HepG2 (cell line): ENCODE results near the gene CMIP. TPM values are rescaled to one million over a fixed set of nuclear protein-coding genes. Genes with fewer than 3 reads are reported as not detected.

ENCODE experiments used
- ADNP ChIP-seq: sonication (generic); formaldehyde crosslinking; IDR thresholded peaks from 2 replicates; pipeline ENCODE4 v1.4.0; 2020; ENCODE audit warnings: missing genetic modification reagents
- ATRX ChIP-seq: sonication (generic); formaldehyde crosslinking; IDR thresholded peaks from 2 replicates; pipeline ENCODE4 v1.4.0; 2020; ENCODE audit warnings: missing genetic modification reagents, borderline replicate concordance
- CCDC6 ChIP-seq: sonication (generic); formaldehyde crosslinking; IDR thresholded peaks from 2 replicates; pipeline ENCODE4 v1.8.1; 2022; ENCODE audit warnings: mild to moderate bottlenecking, missing genetic modification reagents, moderate library complexity
- KDM2A ChIP-seq: sonication (generic); formaldehyde crosslinking; IDR thresholded peaks from 2 replicates; pipeline ENCODE4 v1.4.0; 2020; ENCODE audit warnings: low read depth, missing genetic modification reagents, borderline replicate concordance
- NR2F6 ChIP-seq, 2 experiments: IDR thresholded peaks; 2 replicates each; pipeline ENCODE4 v1.6.1; 2016; ENCODE audit warnings: antibody characterized with exemption in 1 of 2, mild to moderate bottlenecking in 1 of 2
- PITX1 ChIP-seq: sonication (generic); formaldehyde crosslinking; IDR thresholded peaks from 2 replicates; pipeline ENCODE4 v1.5.1; 2020; ENCODE audit warnings: mild to moderate bottlenecking, missing genetic modification reagents
- SNAPC2 ChIP-seq: sonication (generic); formaldehyde crosslinking; IDR thresholded peaks from 2 replicates; pipeline ENCODE4 v1.8.1; 2022; ENCODE audit warnings: mild to moderate bottlenecking, missing genetic modification reagents
- SOX6 ChIP-seq, 2 experiments: fragments of 450-650 bp in 1 of 2; sonication (generic) in 1 of 2; formaldehyde crosslinking in 1 of 2; IDR thresholded peaks; 2 replicates each; pipeline versions ENCODE4 v1.4.0 to v1.6.1; 2017 to 2020; ENCODE audit warnings: antibody characterized with exemption in 1 of 2, mild to moderate bottlenecking in 1 of 2, missing genetic modification reagents in 1 of 2
- SPEN ChIP-seq: sonication (generic); formaldehyde crosslinking; IDR thresholded peaks from 2 replicates; pipeline ENCODE4 v1.5.1; 2020; ENCODE audit warnings: low read depth, mild to moderate bottlenecking, missing genetic modification reagents
- TBX3 ChIP-seq: fragments of 450-650 bp; IDR thresholded peaks from 2 replicates; pipeline ENCODE4 v1.6.1; 2017; ENCODE audit warnings: antibody characterized with exemption, mild to moderate bottlenecking, inconsistent platforms, borderline replicate concordance
- ZIK1 ChIP-seq: sonication (generic); formaldehyde crosslinking; IDR thresholded peaks from 2 replicates; pipeline ENCODE4 v1.5.0; 2020; ENCODE audit warnings: mild to moderate bottlenecking, low read depth, missing genetic modification reagents, borderline replicate concordance
- ZMAT3 ChIP-seq: sonication (generic); formaldehyde crosslinking; conservative IDR thresholded peaks from 2 replicates; pipeline ENCODE4 v1.7.0; 2021; ENCODE audit warnings: missing genetic modification reagents
- ZNF354B ChIP-seq: sonication (generic); formaldehyde crosslinking; IDR thresholded peaks from 2 replicates; pipeline ENCODE4 v1.8.0; 2022; ENCODE audit warnings: mild to moderate bottlenecking, missing genetic modification reagents
- ZNF841 ChIP-seq: sonication (generic); formaldehyde crosslinking; IDR thresholded peaks from 2 replicates; pipeline ENCODE4 v1.8.1; 2023; ENCODE audit warnings: missing genetic modification reagents, borderline replicate concordance
- polyA plus RNA-seq, 8 experiments: library from polyadenylated mRNA; depleted of rRNA in 3 of 8; stranded (reverse) in 7 of 8; unstranded in 1 of 8; fragments of >200 nt; fragmentation: Illumina TruSeq in 4 of 8; extraction: Trizol in 4 of 8; gene quantifications; 2 replicates each; pipeline versions ENCODE4 v1.2.1 to v1.2.3, GENCODE V29; 2011 to 2016; ENCODE audit warnings: low read depth in 4 of 8, missing spikeins in 1 of 8, mixed read lengths in 1 of 8; ENCODE audit not compliant: insufficient read depth in 1 of 8
- total RNA-seq, 5 experiments: library from RNA; depleted of rRNA; stranded (reverse); fragments of >200 nt; fragmentation: Illumina TruSeq; extraction: Trizol; gene quantifications; 2 replicates each; pipeline ENCODE4 v1.2.3, GENCODE V29; 2016; ENCODE audit warnings: low read depth in 1 of 5
- TF ChIP-seq, protein P1 (sequence below): IDR thresholded peaks from 2 replicates; pipeline ENCODE4 v1.6.1; 2016; ENCODE audit warnings: mild to moderate bottlenecking, missing biosample characterization, missing genetic modification reagents
- TF ChIP-seq, protein P2 (sequence below): sonication (generic); formaldehyde crosslinking; IDR thresholded peaks from 2 replicates; pipeline ENCODE4 v1.8.0; 2022; ENCODE audit warnings: low read depth, missing genetic modification reagents
- TF ChIP-seq, protein P3 (sequence below): sonication (generic); formaldehyde crosslinking; IDR thresholded peaks from 2 replicates; pipeline ENCODE4 v1.4.0; 2020; ENCODE audit warnings: missing genetic modification reagents
- TF ChIP-seq, protein P4 (sequence below): IDR thresholded peaks from 2 replicates; pipeline ENCODE4 v1.6.1; 2016
- TF ChIP-seq, protein P5 (sequence below), 2 experiments: sonication (generic) in 1 of 2; formaldehyde crosslinking in 1 of 2; IDR thresholded peaks; 2 replicates each; pipeline versions ENCODE4 v1.4.0 to v1.6.1; 2018 to 2020; ENCODE audit warnings: missing genetic modification reagents in 2 of 2, borderline replicate concordance in 1 of 2, low read depth in 1 of 2, mild to moderate bottlenecking in 1 of 2, missing biosample characterization in 1 of 2

The CMIP gene
- total and polyA plus RNA-seq, 2 of the 13 experiments (the other 11 are each of a cell fraction or from before 2014, with no cell fraction given): 10.9 to 18.1 TPM

DNA sequence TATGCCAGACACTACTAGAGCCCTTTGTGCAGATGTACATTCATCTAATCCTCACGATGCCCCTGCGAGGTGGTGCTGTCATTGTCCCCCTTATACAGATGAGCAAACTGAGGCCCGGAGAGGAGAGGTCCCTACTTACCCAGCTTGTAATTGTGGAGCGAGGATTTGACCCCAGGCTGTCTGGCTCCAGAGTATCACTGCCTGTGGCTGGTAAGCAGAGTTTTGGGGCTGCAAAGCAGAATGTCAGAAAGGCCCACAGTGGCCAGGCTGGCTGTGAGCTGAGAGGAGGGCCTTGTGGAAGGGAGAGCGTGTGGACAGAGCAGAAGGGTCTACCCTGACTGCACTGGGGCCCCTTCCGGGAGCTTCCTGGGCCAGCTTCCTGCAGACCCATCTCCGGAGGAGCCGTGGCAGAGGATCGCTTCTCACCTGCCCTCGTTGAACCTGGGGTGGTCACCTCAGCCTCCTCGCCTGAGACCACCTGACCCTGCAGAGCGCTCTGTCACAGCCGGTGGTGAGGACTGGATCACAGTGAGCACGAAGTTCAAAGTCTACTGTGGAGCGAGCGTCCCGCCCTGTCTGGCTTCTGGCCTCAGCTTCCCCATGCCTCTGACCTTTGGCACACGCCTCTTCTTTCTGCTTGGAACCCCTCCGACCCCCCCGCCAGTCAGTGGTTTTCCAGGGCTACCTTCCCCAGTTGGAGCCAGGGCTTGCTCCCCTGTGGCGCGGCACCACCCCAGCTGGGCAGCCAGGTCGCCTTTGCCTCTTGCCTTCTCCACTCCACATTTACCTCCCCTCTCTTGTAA is 12.1 kb downstream of the CMIP start (continued):
- TF ChIP-seq, protein P1, sequence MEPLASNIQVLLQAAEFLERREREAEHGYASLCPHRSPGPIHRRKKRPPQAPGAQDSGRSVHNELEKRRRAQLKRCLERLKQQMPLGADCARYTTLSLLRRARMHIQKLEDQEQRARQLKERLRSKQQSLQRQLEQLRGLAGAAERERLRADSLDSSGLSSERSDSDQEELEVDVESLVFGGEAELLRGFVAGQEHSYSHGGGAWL (CRISPR knock-in tag): 0 out of 2 replicates have a peak, but pooled peaks have one; percentile 58
- 0 out of 2 replicates have a peak, but pooled peaks have one; percentile 61 for TF ChIP-seq SNAPC2 (CRISPR knock-in tag)
- peak; percentile 53; the same call in 1 of the 2 replicates for TF ChIP-seq ZIK1 (CRISPR knock-in tag)
- no peak for TF ChIP-seq ATRX (CRISPR knock-in tag)
- peak; percentile 21; the same call in 1 of the 2 replicates for TF ChIP-seq TBX3
- TF ChIP-seq PITX1 (CRISPR knock-in tag): peak; percentile 74
- TF ChIP-seq SOX6 (IDR thresholded peaks at IDR 0.05): no peak
- TF ChIP-seq SOX6 (CRISPR knock-in tag; IDR thresholded peaks at IDR 0.05): peak; percentile 86
- TF ChIP-seq, protein P2, sequence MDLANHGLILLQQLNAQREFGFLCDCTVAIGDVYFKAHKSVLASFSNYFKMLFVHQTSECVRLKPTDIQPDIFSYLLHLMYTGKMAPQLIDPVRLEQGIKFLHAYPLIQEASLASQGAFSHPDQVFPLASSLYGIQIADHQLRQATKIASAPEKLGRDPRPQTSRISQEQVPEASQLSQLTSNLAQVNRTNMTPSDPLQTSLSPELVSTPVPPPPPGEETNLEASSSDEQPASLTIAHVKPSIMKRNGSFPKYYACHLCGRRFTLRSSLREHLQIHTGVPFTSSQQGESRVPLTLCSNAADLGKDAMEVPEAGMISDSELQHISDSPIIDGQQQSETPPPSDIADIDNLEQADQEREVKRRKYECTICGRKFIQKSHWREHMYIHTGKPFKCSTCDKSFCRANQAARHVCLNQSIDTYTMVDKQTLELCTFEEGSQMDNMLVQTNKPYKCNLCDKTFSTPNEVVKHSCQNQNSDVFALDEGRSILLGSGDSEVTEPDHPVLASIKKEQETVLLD: no peak
- peak; percentile 96 for TF ChIP-seq ZMAT3 (CRISPR knock-in tag)
- no peak for TF ChIP-seq ZNF841 (CRISPR knock-in tag)
- no peak for TF ChIP-seq ZNF354B (CRISPR knock-in tag)
- peak; percentile 72 for TF ChIP-seq KDM2A
- peak; percentile 90 for TF ChIP-seq CCDC6 (CRISPR knock-in tag)
- peak; percentile 87; the same call in 1 of the 2 replicates for TF ChIP-seq SPEN
- TF ChIP-seq, protein P3, sequence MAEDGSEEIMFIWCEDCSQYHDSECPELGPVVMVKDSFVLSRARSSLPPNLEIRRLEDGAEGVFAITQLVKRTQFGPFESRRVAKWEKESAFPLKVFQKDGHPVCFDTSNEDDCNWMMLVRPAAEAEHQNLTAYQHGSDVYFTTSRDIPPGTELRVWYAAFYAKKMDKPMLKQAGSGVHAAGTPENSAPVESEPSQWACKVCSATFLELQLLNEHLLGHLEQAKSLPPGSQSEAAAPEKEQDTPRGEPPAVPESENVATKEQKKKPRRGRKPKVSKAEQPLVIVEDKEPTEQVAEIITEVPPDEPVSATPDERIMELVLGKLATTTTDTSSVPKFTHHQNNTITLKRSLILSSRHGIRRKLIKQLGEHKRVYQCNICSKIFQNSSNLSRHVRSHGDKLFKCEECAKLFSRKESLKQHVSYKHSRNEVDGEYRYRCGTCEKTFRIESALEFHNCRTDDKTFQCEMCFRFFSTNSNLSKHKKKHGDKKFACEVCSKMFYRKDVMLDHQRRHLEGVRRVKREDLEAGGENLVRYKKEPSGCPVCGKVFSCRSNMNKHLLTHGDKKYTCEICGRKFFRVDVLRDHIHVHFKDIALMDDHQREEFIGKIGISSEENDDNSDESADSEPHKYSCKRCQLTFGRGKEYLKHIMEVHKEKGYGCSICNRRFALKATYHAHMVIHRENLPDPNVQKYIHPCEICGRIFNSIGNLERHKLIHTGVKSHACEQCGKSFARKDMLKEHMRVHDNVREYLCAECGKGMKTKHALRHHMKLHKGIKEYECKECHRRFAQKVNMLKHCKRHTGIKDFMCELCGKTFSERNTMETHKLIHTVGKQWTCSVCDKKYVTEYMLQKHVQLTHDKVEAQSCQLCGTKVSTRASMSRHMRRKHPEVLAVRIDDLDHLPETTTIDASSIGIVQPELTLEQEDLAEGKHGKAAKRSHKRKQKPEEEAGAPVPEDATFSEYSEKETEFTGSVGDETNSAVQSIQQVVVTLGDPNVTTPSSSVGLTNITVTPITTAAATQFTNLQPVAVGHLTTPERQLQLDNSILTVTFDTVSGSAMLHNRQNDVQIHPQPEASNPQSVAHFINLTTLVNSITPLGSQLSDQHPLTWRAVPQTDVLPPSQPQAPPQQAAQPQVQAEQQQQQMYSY (CRISPR knock-in tag): no peak
- peak; percentile 92 for TF ChIP-seq NR2F6 (IDR thresholded peaks at IDR 0.05)
- peak; percentile 97 for TF ChIP-seq NR2F6 (CRISPR knock-in tag; IDR thresholded peaks at IDR 0.05)
- TF ChIP-seq, protein P4, sequence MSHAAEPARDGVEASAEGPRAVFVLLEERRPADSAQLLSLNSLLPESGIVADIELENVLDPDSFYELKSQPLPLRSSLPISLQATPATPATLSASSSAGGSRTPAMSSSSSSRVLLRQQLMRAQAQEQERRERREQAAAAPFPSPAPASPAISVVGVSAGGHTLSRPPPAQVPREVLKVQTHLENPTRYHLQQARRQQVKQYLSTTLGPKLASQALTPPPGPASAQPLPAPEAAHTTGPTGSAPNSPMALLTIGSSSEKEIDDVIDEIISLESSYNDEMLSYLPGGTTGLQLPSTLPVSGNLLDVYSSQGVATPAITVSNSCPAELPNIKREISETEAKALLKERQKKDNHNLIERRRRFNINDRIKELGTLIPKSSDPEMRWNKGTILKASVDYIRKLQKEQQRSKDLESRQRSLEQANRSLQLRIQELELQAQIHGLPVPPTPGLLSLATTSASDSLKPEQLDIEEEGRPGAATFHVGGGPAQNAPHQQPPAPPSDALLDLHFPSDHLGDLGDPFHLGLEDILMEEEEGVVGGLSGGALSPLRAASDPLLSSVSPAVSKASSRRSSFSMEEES (CRISPR knock-in tag): peak; percentile 83
- TF ChIP-seq, protein P5, sequence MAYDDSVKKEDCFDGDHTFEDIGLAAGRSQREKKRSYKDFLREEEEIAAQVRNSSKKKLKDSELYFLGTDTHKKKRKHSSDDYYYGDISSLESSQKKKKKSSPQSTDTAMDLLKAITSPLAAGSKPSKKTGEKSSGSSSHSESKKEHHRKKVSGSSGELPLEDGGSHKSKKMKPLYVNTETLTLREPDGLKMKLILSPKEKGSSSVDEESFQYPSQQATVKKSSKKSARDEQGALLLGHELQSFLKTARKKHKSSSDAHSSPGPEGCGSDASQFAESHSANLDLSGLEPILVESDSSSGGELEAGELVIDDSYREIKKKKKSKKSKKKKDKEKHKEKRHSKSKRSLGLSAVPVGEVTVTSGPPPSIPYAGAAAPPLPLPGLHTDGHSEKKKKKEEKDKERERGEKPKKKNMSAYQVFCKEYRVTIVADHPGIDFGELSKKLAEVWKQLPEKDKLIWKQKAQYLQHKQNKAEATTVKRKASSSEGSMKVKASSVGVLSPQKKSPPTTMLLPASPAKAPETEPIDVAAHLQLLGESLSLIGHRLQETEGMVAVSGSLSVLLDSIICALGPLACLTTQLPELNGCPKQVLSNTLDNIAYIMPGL (CRISPR knock-in tag; IDR thresholded peaks at IDR 0.05; ENCODE audit: borderline replicate concordance in 1 of 2, low read depth in 1 of 2): peak in 1 of 2 experiments; percentile 29; a peak in 1 of 4 replicates
- peak; percentile 95 for TF ChIP-seq ADNP (CRISPR knock-in tag)
